Prostate gland (tissue), 2 donors: Measurements from ENCODE around the gene HLA-DQA1.
"Not testable (repeated sequence)": the region's sequence is repeated elsewhere in the genome, so short reads cannot be mapped to it uniquely, and the experiment has no call there.

Experiments used
- CTCF ChIP-seq, 4 experiments: fragments of 200-600 bp in 2 of 4; fragments of 450-650 bp in 2 of 4; sonication (generic) in 2 of 4; IDR thresholded peaks; 1 replicate in 3 of 4; 2 replicates in 1 of 4; pipeline ENCODE4 v1.5.1; 2016 to 2019; ENCODE audit warnings: antibody characterized with exemption in 4 of 4, mild to moderate bottlenecking in 2 of 4, moderate library complexity in 2 of 4
- POLR2A ChIP-seq: fragments of 450-650 bp; IDR thresholded peaks from one replicate; pipeline ENCODE4 v1.6.1; 2016; ENCODE audit warnings: antibody characterized with exemption, mild to moderate bottlenecking
- POLR2AphosphoS5 ChIP-seq: sonication (generic); formaldehyde crosslinking; IDR thresholded peaks from one replicate; pipeline ENCODE4 v1.6.1; 2017; ENCODE audit warnings: antibody characterized with exemption

GRCh38 chr6:32674123-32674522 lies 36.9 kb downstream of the HLA-DQA1 start:
- TF ChIP-seq POLR2A; CTCF (IDR thresholded peaks at IDR 0.05); POLR2AphosphoS5: not testable (repeated sequence)
